ENCODE measurements around the gene FOXA1. TPM values are rescaled to one million over a fixed set of nuclear protein-coding genes. Genes with fewer than 3 reads are reported as not detected.

FOXA1 gene
- total RNA-seq, 1 donor: 0.42 TPM

GRCh38 chr14:37596790-37597472, 1.9 kb upstream of the FOXA1 start:
- Histone ChIP-seq H3K4me3 (ENCODE audit: low read length) (no peak overlapping the region), H3K27me3 (ENCODE audit: insufficient read depth, low read length) (peaks cover 92% of the 10 kb centered on the region), H3K9me3 (ENCODE audit: low read depth, low read length) (no peaks in the 10 kb centered on the region), H3K4me1 (ENCODE audit: insufficient read depth, low read length) (peaks cover 9% of the 10 kb centered on the region)

- Histone ChIP-seq H3K9me3 (ENCODE audit: low read depth, low read length) (no peaks in the 10 kb centered on the region), H3K4me3 (ENCODE audit: low read length) (no peak overlapping the region), H3K27me3 (ENCODE audit: insufficient read depth, low read length) (peaks cover 92% of the 10 kb centered on the region), H3K4me1 (ENCODE audit: insufficient read depth, low read length) (peaks cover 9% of the 10 kb centered on the region)
These were observed 966 bp upstream of the FOXA1 start for GRCh38 chr14:37595809-37596621.

- Histone ChIP-seq H3K4me1 (ENCODE audit: insufficient read depth, low read length) (peaks cover 9% of the 10 kb centered on the region), H3K9me3 (ENCODE audit: low read depth, low read length) (no peaks in the 10 kb centered on the region), H3K27me3 (ENCODE audit: insufficient read depth, low read length) (peaks cover 91% of the 10 kb centered on the region), H3K4me3 (ENCODE audit: low read length) (no peak overlapping the region)
These were observed 645 bp downstream of the FOXA1 start for GRCh38 chr14:37594238-37594970.

GRCh38 chr14:37593511-37594237, 1.4 kb downstream of the FOXA1 start:
- H3K4me3 ChIP-seq (ENCODE audit: low read length): no peak overlapping the region
- peaks cover 91% of the 10 kb centered on the region for H3K27me3 ChIP-seq (ENCODE audit: insufficient read depth, low read length)
- no peaks in the 10 kb centered on the region for H3K9me3 ChIP-seq (ENCODE audit: low read depth, low read length)
- H3K4me1 ChIP-seq (ENCODE audit: insufficient read depth, low read length): peaks cover 9% of the 10 kb centered on the region

GRCh38 chr14:37592482-37593408, 2.3 kb downstream of the FOXA1 start:
- peaks cover 9% of the 10 kb centered on the region for H3K4me1 ChIP-seq (ENCODE audit: insufficient read depth, low read length)
- no peaks in the 10 kb centered on the region for H3K9me3 ChIP-seq (ENCODE audit: low read depth, low read length)
- peaks cover 90% of the 10 kb centered on the region for H3K27me3 ChIP-seq (ENCODE audit: insufficient read depth, low read length)
- H3K4me3 ChIP-seq (ENCODE audit: low read length): no peak overlapping the region

GRCh38 chr14:37591941-37592481, 3.0 kb downstream of the FOXA1 start:
- Histone ChIP-seq H3K27me3 (ENCODE audit: insufficient read depth, low read length) (peaks cover 90% of the 10 kb centered on the region), H3K4me3 (ENCODE audit: low read length) (no peak overlapping the region), H3K9me3 (ENCODE audit: low read depth, low read length) (no peaks in the 10 kb centered on the region), H3K4me1 (ENCODE audit: insufficient read depth, low read length) (peaks cover 9% of the 10 kb centered on the region)

GRCh38 chr14:37591311-37591940, 3.6 kb downstream of the FOXA1 start:
- H3K4me1 ChIP-seq (ENCODE audit: insufficient read depth, low read length): peaks cover 9% of the 10 kb centered on the region
- H3K9me3 ChIP-seq (ENCODE audit: low read depth, low read length): no peaks in the 10 kb centered on the region
- peaks cover 90% of the 10 kb centered on the region for H3K27me3 ChIP-seq (ENCODE audit: insufficient read depth, low read length)
- no peak overlapping the region for H3K4me3 ChIP-seq (ENCODE audit: low read length)

GRCh38 chr14:37590428-37591139, 4.5 kb downstream of the FOXA1 start:
- peaks cover 89% of the 10 kb centered on the region for H3K27me3 ChIP-seq (ENCODE audit: insufficient read depth, low read length)
- H3K4me3 ChIP-seq (ENCODE audit: low read length): no peak overlapping the region
- H3K9me3 ChIP-seq (ENCODE audit: low read depth, low read length): no peaks in the 10 kb centered on the region
- H3K4me1 ChIP-seq (ENCODE audit: insufficient read depth, low read length): peaks cover 1% of the 10 kb centered on the region

- H3K4me3 ChIP-seq (ENCODE audit: low read length): no peak overlapping the region
- no peaks in the 10 kb centered on the region for H3K9me3 ChIP-seq (ENCODE audit: low read depth, low read length)
- peaks cover 94% of the 10 kb centered on the region for H3K27me3 ChIP-seq (ENCODE audit: insufficient read depth, low read length)
- H3K4me1 ChIP-seq (ENCODE audit: insufficient read depth, low read length): no peaks in the 10 kb centered on the region
These were observed 5.2 kb downstream of the FOXA1 start for GRCh38 chr14:37589715-37590427.

GRCh38 chr14:37588956-37589714, 5.9 kb downstream of the FOXA1 start:
- no peaks in the 10 kb centered on the region for H3K4me1 ChIP-seq (ENCODE audit: insufficient read depth, low read length)
- H3K27me3 ChIP-seq (ENCODE audit: insufficient read depth, low read length): peaks cover 97% of the 10 kb centered on the region
- H3K9me3 ChIP-seq (ENCODE audit: low read depth, low read length): no peaks in the 10 kb centered on the region
- no peak overlapping the region for H3K4me3 ChIP-seq (ENCODE audit: low read length)

- no peaks in the 10 kb centered on the region for H3K4me1 ChIP-seq (ENCODE audit: insufficient read depth, low read length)
- H3K27me3 ChIP-seq (ENCODE audit: insufficient read depth, low read length): peaks cover 95% of the 10 kb centered on the region
- H3K4me3 ChIP-seq (ENCODE audit: low read length): no peak overlapping the region
- H3K9me3 ChIP-seq (ENCODE audit: low read depth, low read length): no peaks in the 10 kb centered on the region
These were observed 6.4 kb downstream of the FOXA1 start for GRCh38 chr14:37588667-37588955.
